Measurements from ENCODE around the gene DMRTB1. TPM values are rescaled to one million over a fixed set of nuclear protein-coding genes. Genes with fewer than 3 reads are reported as not detected.

Gene DMRTB1
- total RNA-seq, 1 experiment from 2014 or later = not detected

DNA sequence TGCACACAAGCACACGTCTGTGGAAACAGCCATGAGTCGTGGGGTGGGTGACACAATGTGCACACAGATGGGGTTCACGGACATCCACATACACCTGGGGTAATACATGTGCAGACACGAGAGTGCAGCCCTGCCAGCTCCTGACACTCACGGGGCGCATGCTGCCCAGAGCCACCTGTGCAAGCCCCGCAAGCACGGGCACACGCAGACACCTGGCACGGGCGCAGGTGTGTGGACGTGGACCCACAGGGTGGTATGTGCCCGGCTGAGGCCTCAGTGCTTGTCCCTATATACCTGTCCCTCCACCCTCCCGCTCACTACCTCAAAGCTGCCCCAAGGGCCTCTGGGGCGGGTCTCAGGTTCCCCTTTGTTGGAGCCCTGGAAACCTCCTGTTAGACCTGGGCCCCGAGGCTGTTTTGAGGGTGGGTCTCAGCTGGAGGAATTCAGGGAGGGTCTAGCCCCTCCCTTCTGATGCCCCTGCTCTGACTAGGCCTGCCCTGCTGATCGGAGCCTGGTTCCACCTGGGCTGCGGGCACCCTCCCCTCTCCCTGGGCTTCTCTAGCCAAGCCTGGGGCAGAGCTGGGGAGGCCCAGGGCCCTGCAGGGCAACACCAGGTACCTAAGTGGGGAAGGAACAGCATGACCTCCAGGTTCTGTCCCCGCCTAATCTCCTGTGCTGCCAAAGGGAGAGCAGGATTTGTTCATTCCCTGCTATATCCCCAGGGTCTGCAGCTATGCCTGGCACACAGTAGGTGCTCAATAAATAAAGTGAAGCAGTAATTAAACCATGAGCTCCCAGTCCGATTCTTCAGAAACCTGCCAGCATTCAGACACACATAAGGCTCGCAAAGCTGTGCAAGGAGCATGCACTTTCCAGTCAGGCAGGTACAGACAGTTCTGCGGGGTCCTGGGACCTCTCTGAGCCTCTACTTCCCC is 49.1 kb downstream of the DMRTB1 start:
- Histone ChIP-seq H3K36me3 (ENCODE audit: low read depth, low read length) (no peaks in the 10 kb centered on the region), H2AFZ (ENCODE audit: low read length) (no peak overlapping the region), H3K9ac (ENCODE audit: low read length) (no peak overlapping the region), H3K4me1 (ENCODE audit: insufficient read depth, low read length) (peaks cover 21% of the 10 kb centered on the region), H4K20me1 (ENCODE audit: low read length) (peaks cover 4% of the 10 kb centered on the region; the same call in 1 of the 2 replicates), H3K9me2 (replicated peaks; ENCODE audit: low read length) (no peaks in the 10 kb centered on the region), H3K9me3 (ENCODE audit: low read length) (no peaks in the 10 kb centered on the region), H3K4me3 (ENCODE audit: low read length) (no peak overlapping the region), H3K27ac (ENCODE audit: low read length) (no peak overlapping the region), H3K79me2 (ENCODE audit: low read length) (no peaks in the 10 kb centered on the region), H3K4me2 (ENCODE audit: low read length) (no peak overlapping the region), H3F3A (ENCODE audit: low read length, unreplicated experiment) (peaks cover 4% of the 10 kb centered on the region), H3K27me3 (ENCODE audit: low read length) (no peaks in the 10 kb centered on the region)
- ChIA-PET POLR2A (ENCODE audit: unreplicated experiment) (no interaction called here), CTCF (no interaction called here)
- DNase-seq = no peak
- no TSS peak for BruUV-seq (replicated peaks)
- intact Hi-C loops (cut with micrococcal nuclease) = no loop called here
- no peak for ATAC-seq
- TF ChIP-seq EZH2 (IDR thresholded peaks at IDR 0.05; ENCODE audit: low read length, unreplicated experiment) = no peak
- no peak for TF ChIP-seq EZH2phosphoT487 (IDR thresholded peaks at IDR 0.05; ENCODE audit: borderline replicate concordance, low read length)

DNA sequence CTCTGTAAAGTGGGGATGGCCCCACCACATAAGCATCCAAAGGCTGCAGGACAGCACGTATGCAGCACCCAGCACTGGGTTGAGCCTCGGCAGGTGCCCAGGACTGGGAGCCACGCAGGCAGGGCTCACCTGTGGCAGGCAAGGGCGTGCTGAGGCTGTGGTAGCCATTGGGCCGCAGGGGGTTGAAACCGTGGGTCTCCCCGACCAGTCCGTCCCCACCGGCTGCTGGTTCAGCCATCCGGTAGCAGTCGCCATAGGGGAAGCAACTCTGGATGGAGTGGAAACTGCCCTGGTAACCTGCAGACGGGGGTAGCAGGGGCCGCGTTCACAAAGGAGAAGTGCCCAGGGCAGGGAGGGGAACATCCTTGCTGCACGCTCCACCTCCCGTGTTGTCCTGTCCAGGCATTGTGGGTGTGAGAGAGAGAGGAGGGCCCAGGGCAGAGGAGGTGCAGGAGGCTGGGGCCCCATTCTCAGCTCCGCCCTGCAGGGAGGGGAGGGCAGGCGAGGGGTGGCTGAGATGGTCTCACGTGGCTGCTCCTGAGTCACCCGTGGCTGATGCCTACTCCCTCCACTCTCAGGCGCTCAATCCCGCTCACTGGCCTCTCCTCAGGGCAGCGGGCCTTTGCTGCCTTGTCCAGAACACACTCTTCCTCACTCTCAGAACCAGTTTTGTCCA is 49.9 kb downstream of the DMRTB1 start:
- Histone ChIP-seq H3F3A (ENCODE audit: low read length, unreplicated experiment) (peaks cover 4% of the 10 kb centered on the region), H3K79me2 (ENCODE audit: low read length) (no peaks in the 10 kb centered on the region), H3K9me2 (replicated peaks; ENCODE audit: low read length) (no peaks in the 10 kb centered on the region), H3K4me2 (ENCODE audit: low read length) (no peak overlapping the region), H3K27ac (ENCODE audit: low read length) (no peak overlapping the region), H4K20me1 (ENCODE audit: low read length) (peaks cover 4% of the 10 kb centered on the region; the same call in 1 of the 2 replicates), H3K9me3 (ENCODE audit: low read length) (no peaks in the 10 kb centered on the region), H2AFZ (ENCODE audit: low read length) (no peak overlapping the region), H3K4me1 (ENCODE audit: insufficient read depth, low read length) (peaks cover 25% of the 10 kb centered on the region), H3K4me3 (ENCODE audit: low read length) (no peak overlapping the region), H3K36me3 (ENCODE audit: low read depth, low read length) (no peaks in the 10 kb centered on the region), H3K27me3 (ENCODE audit: low read length) (no peaks in the 10 kb centered on the region), H3K9ac (ENCODE audit: low read length) (no peak overlapping the region)
- no peak for DNase-seq
- POLR2A ChIA-PET (ENCODE audit: unreplicated experiment) = no interaction called here
- no TSS peak for BruUV-seq (replicated peaks)
- intact Hi-C loops (cut with micrococcal nuclease) = no loop called here
- TF ChIP-seq, protein P1, sequence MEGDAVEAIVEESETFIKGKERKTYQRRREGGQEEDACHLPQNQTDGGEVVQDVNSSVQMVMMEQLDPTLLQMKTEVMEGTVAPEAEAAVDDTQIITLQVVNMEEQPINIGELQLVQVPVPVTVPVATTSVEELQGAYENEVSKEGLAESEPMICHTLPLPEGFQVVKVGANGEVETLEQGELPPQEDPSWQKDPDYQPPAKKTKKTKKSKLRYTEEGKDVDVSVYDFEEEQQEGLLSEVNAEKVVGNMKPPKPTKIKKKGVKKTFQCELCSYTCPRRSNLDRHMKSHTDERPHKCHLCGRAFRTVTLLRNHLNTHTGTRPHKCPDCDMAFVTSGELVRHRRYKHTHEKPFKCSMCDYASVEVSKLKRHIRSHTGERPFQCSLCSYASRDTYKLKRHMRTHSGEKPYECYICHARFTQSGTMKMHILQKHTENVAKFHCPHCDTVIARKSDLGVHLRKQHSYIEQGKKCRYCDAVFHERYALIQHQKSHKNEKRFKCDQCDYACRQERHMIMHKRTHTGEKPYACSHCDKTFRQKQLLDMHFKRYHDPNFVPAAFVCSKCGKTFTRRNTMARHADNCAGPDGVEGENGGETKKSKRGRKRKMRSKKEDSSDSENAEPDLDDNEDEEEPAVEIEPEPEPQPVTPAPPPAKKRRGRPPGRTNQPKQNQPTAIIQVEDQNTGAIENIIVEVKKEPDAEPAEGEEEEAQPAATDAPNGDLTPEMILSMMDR (conservative IDR thresholded peaks at IDR 0.05; ENCODE audit: low read depth, low read length) = no peak
- TF ChIP-seq EZH2phosphoT487 (IDR thresholded peaks at IDR 0.05; ENCODE audit: borderline replicate concordance, low read length) = no peak
- TF ChIP-seq EZH2 (IDR thresholded peaks at IDR 0.05; ENCODE audit: low read length, unreplicated experiment) = no peak
- no peak for ATAC-seq
- CTCF ChIA-PET = no interaction called here

DNA sequence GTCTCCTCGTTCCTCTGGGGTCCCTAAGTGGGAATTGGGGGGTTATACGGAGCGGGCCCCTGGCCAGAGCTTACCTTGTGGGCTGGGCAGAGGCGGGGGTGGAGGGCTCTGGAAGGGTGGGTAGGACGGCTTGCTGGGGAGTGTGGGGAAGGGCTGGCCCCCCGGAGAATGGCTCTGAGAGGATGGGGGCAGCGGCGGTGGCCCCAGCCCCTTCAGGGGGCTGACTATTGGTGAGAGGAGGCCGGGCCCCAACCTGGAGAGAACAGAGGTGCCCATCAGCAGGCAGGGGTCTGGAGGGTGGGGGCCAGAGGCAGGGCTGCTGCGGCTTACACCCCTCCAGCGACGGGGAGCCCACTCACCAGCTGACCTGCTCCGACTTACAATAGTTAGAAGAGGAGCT is 50.6 kb downstream of the DMRTB1 start:
- Histone ChIP-seq H2AFZ (ENCODE audit: low read length) (no peak overlapping the region), H3K27ac (ENCODE audit: low read length) (no peak overlapping the region), H3K9ac (ENCODE audit: low read length) (no peak overlapping the region), H3K4me3 (ENCODE audit: low read length) (no peak overlapping the region), H3K4me2 (ENCODE audit: low read length) (no peak overlapping the region), H3K4me1 (ENCODE audit: insufficient read depth, low read length) (peaks cover 25% of the 10 kb centered on the region), H3K36me3 (ENCODE audit: low read depth, low read length) (no peaks in the 10 kb centered on the region), H4K20me1 (ENCODE audit: low read length) (peaks cover 4% of the 10 kb centered on the region; the same call in 1 of the 2 replicates), H3K9me2 (replicated peaks; ENCODE audit: low read length) (no peaks in the 10 kb centered on the region), H3F3A (ENCODE audit: low read length, unreplicated experiment) (peaks cover 4% of the 10 kb centered on the region), H3K79me2 (ENCODE audit: low read length) (no peaks in the 10 kb centered on the region), H3K9me3 (ENCODE audit: low read length) (no peaks in the 10 kb centered on the region), H3K27me3 (ENCODE audit: low read length) (no peaks in the 10 kb centered on the region)
- TF ChIP-seq EZH2phosphoT487 (IDR thresholded peaks at IDR 0.05; ENCODE audit: borderline replicate concordance, low read length) (no peak), EZH2 (IDR thresholded peaks at IDR 0.05; ENCODE audit: low read length, unreplicated experiment) (no peak)
- TF ChIP-seq, protein P1 (conservative IDR thresholded peaks at IDR 0.05; ENCODE audit: low read depth, low read length) = no peak
- ATAC-seq = no peak
- intact Hi-C loops (cut with micrococcal nuclease) = no loop called here
- no peak for DNase-seq
- ChIA-PET POLR2A (ENCODE audit: unreplicated experiment) (no interaction called here), CTCF (no interaction called here)
- no TSS peak for BruUV-seq (replicated peaks)

Data from PC-3 (cell line).